Vagina (tissue), 2 donors: ENCODE data around the gene B4GAT1.

Experiments
- CTCF ChIP-seq, 3 experiments: fragments of 450-650 bp in 2 of 3; fragments of 200-600 bp in 1 of 3; sonication (generic) in 1 of 3; IDR thresholded peaks; one replicate each; pipeline ENCODE4 v1.5.1; 2017 to 2019; ENCODE audit warnings: antibody characterized with exemption in 3 of 3, mild to moderate bottlenecking in 2 of 3, moderate library complexity in 2 of 3
- POLR2A ChIP-seq, 2 donors: fragments of 450-650 bp; IDR thresholded peaks; one replicate each; pipeline ENCODE4 v1.6.1; 2017; ENCODE audit warnings: antibody characterized with exemption in 2 of 2, mild to moderate bottlenecking in 2 of 2, moderate library complexity in 2 of 2
- POLR2AphosphoS5 ChIP-seq, 2 donors: sonication (generic); formaldehyde crosslinking; IDR thresholded peaks; one replicate each; pipeline ENCODE4 v1.9.0; 2017; ENCODE audit warnings: antibody characterized with exemption in 2 of 2, mild to moderate bottlenecking in 2 of 2, low read depth in 1 of 2; ENCODE audit not compliant: insufficient read depth in 1 of 2

- TF ChIP-seq CTCF (IDR thresholded peaks at IDR 0.05) (no peak), POLR2A (IDR thresholded peaks at IDR 0.05) (no peak), POLR2AphosphoS5 (IDR thresholded peaks at IDR 0.05; ENCODE audit: insufficient read depth in 1 of 2, low read depth in 1 of 2) (no peak)
Measured at GRCh38 chr11:66368484-66368883, 21.1 kb upstream of the B4GAT1 start.
